ENCODE data around the gene NEXN. TPM values are rescaled to one million over a fixed set of nuclear protein-coding genes. Genes with fewer than 3 reads are reported as not detected.

The NEXN gene
- total RNA-seq, 1 experiment from 2014 or later: 0.92 TPM

DNA sequence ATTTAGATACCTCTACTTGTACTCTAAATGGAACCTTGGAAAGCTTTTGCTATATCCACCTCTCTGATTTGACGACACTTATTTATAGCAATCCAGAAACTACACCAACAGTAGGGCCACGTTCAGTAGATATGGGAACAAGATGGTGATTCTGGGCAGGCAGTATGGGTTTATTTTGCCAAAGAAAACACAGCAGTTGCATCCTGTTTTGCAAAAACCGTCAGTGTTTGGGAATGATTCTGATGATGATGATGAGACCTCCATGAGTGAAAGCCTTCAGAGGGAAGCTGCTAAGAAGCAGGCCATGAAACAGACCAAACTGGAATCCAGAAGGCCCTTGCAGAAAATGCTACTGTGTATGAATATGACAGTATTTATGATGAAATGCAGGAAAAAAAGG is 41.5 kb upstream of the NEXN start:
- POLR2A ChIA-PET (ENCODE audit: unreplicated experiment): no interaction called here
- no peaks in the 10 kb centered on the region for H3K9me2 ChIP-seq (ENCODE audit: insufficient read depth)
- H3K27ac ChIP-seq: no peak overlapping the region
- H3K4me3 ChIP-seq: no peak overlapping the region
- DNase-seq: no peak
- no peaks in the 10 kb centered on the region for H3K4me1 ChIP-seq (replicated peaks; ENCODE audit: insufficient read depth)
- intact Hi-C loops (cut with micrococcal nuclease; ENCODE audit: unreplicated experiment): no loop called here
- H3K36me3 ChIP-seq (ENCODE audit: low read depth): no peaks in the 10 kb centered on the region
- no peaks in the 10 kb centered on the region for H3K79me2 ChIP-seq (ENCODE audit: low read depth)
- no TSS peak for BruUV-seq (replicated peaks)
- no peak for TF ChIP-seq EZH2 (IDR thresholded peaks at IDR 0.05; ENCODE audit: low read depth)
- CTCF ChIA-PET: no interaction called here
- no peak overlapping the region for H2AFZ ChIP-seq
- no peak overlapping the region for H3K4me2 ChIP-seq
- no peaks in the 10 kb centered on the region for H3K9me3 ChIP-seq (ENCODE audit: insufficient read depth, low read depth)
- H4K20me1 ChIP-seq (ENCODE audit: insufficient read depth): no peaks in the 10 kb centered on the region
- H3F3A ChIP-seq (ENCODE audit: insufficient read depth, low read depth): no peaks in the 10 kb centered on the region
- H3K27me3 ChIP-seq (ENCODE audit: insufficient read depth, low read depth): no peaks in the 10 kb centered on the region

DNA sequence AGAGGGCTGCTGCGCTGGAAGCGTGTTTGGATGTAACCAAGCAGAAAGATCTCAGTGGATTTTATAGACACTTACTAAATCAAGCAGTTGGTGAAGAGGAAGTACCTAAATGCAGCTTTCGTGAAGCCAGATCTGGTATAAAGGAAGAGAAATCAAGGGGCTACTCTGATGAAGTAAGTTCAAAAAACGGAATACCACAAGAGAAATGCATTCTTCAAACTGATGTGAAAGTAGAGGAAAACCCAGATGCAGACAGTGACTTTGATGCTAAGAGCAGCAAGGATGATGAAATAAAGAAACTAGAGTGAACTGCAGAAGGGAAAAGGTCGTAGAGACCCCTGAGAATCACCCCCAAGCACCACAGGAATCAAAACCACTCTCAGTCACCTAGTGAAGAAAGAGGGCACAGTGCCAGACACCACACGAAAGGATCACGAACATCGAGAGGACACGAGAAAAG is 40.8 kb upstream of the NEXN start:
- no peak for TF ChIP-seq CTCF (conservative IDR thresholded peaks at IDR 0.05)
- no peak for TF ChIP-seq EZH2 (IDR thresholded peaks at IDR 0.05; ENCODE audit: low read depth)
- no peaks in the 10 kb centered on the region for H3K4me1 ChIP-seq (replicated peaks; ENCODE audit: insufficient read depth)
- H3K27me3 ChIP-seq (ENCODE audit: insufficient read depth, low read depth): no peaks in the 10 kb centered on the region
- no peak overlapping the region for H3K4me3 ChIP-seq
- no peaks in the 10 kb centered on the region for H4K20me1 ChIP-seq (ENCODE audit: insufficient read depth)
- no peaks in the 10 kb centered on the region for H3F3A ChIP-seq (ENCODE audit: insufficient read depth, low read depth)
- intact Hi-C loops (cut with micrococcal nuclease; ENCODE audit: unreplicated experiment): no loop called here
- no peak for DNase-seq
- ChIA-PET CTCF (no interaction called here), POLR2A (ENCODE audit: unreplicated experiment) (no interaction called here)
- H3K9me2 ChIP-seq (ENCODE audit: insufficient read depth): no peaks in the 10 kb centered on the region
- H3K9me3 ChIP-seq (ENCODE audit: insufficient read depth, low read depth): no peaks in the 10 kb centered on the region
- no peak overlapping the region for H3K27ac ChIP-seq
- BruUV-seq (replicated peaks): no TSS peak
- no peak overlapping the region for H3K4me2 ChIP-seq
- H3K79me2 ChIP-seq (ENCODE audit: low read depth): no peaks in the 10 kb centered on the region
- no peak overlapping the region for H2AFZ ChIP-seq
- H3K36me3 ChIP-seq (ENCODE audit: low read depth): no peaks in the 10 kb centered on the region

- Histone ChIP-seq H3K27ac (no peak overlapping the region), H2AFZ (no peak overlapping the region), H3F3A (ENCODE audit: insufficient read depth, low read depth) (no peaks in the 10 kb centered on the region), H3K4me3 (no peak overlapping the region), H3K4me2 (no peak overlapping the region), H3K27me3 (ENCODE audit: insufficient read depth, low read depth) (no peaks in the 10 kb centered on the region), H3K9me2 (ENCODE audit: insufficient read depth) (no peaks in the 10 kb centered on the region; the same call in 1 of the 2 replicates), H3K4me1 (replicated peaks; ENCODE audit: insufficient read depth) (no peaks in the 10 kb centered on the region), H3K79me2 (ENCODE audit: low read depth) (no peaks in the 10 kb centered on the region), H4K20me1 (ENCODE audit: insufficient read depth) (no peaks in the 10 kb centered on the region), H3K36me3 (ENCODE audit: low read depth) (no peaks in the 10 kb centered on the region), H3K9me3 (ENCODE audit: insufficient read depth, low read depth) (peaks cover 5% of the 10 kb centered on the region; the same call in 1 of the 2 replicates)
- no peak for DNase-seq
- BruUV-seq (replicated peaks): no TSS peak
- ChIA-PET POLR2A (ENCODE audit: unreplicated experiment) (no interaction called here), CTCF (no interaction called here)
- intact Hi-C loops (cut with micrococcal nuclease; ENCODE audit: unreplicated experiment): no loop called here
- TF ChIP-seq EZH2 (IDR thresholded peaks at IDR 0.05; ENCODE audit: low read depth) (no peak), CTCF (conservative IDR thresholded peaks at IDR 0.05) (no peak)
Observed at GRCh38 chr1:77850082-77850481, 38.3 kb upstream of the NEXN start.

- DNase-seq: no peak
- Histone ChIP-seq H3K4me3 (no peak overlapping the region), H4K20me1 (ENCODE audit: insufficient read depth) (no peaks in the 10 kb centered on the region; the same call in 1 of the 2 replicates), H3K9me3 (ENCODE audit: insufficient read depth, low read depth) (peaks cover 7% of the 10 kb centered on the region; the same call in 1 of the 2 replicates), H2AFZ (no peak overlapping the region), H3K79me2 (ENCODE audit: low read depth) (no peaks in the 10 kb centered on the region), H3K4me1 (replicated peaks; ENCODE audit: insufficient read depth) (no peaks in the 10 kb centered on the region), H3K27ac (no peak overlapping the region), H3F3A (ENCODE audit: insufficient read depth, low read depth) (no peaks in the 10 kb centered on the region), H3K27me3 (ENCODE audit: insufficient read depth, low read depth) (no peaks in the 10 kb centered on the region), H3K9me2 (ENCODE audit: insufficient read depth) (no peaks in the 10 kb centered on the region; the same call in 1 of the 2 replicates), H3K4me2 (no peak overlapping the region), H3K36me3 (ENCODE audit: low read depth) (0 out of 2 replicates have a peak, but pooled peaks cover 4% of the 10 kb centered on the region)
- BruUV-seq (replicated peaks): no TSS peak
- intact Hi-C loops (cut with micrococcal nuclease; ENCODE audit: unreplicated experiment): no loop called here
- ChIA-PET CTCF (interaction anchor here (0.7 kb wide), 2 partner anchors 86 to 1676 kb away, joined by 3 to 13 read pairs; no protein-coding TSS in a partner anchor), POLR2A (ENCODE audit: unreplicated experiment) (interaction anchor here (0.6 to 0.7 kb wide), 2 partner anchors 78 to 121 kb away, joined by 6 to 18 read pairs; partner anchors contain the start of gene MIGA1)
- TF ChIP-seq CTCF (conservative IDR thresholded peaks at IDR 0.05) (no peak), EZH2 (IDR thresholded peaks at IDR 0.05; ENCODE audit: low read depth) (no peak)
Observed at GRCh38 chr1:77857552-77857951, 30.9 kb upstream of the NEXN start.

All from PC-9 (cell line).